ENCODE results near the gene CGN. TPM values are rescaled to one million over a fixed set of nuclear protein-coding genes. Genes with fewer than 3 reads are reported as not detected.

Gene CGN
- total RNA-seq, 1 donor from 2014 or later, result 29.0 TPM

GRCh38 chr1:151479462-151479861, 31.7 kb upstream of the CGN start:
- no peaks in the 10 kb centered on the region for H3K9me3 Mint-ChIP-seq
- no peaks in the 10 kb centered on the region for H3K27me3 Mint-ChIP-seq
- no peak overlapping the region for H3K4me3 Mint-ChIP-seq
- H3K4me1 Mint-ChIP-seq (ENCODE audit: unreplicated experiment), result peaks cover 4% of the 10 kb centered on the region
- DNase-seq (ENCODE audit: extremely low spot score, unreplicated experiment), result no peak
- H3K27ac Mint-ChIP-seq, result no peak overlapping the region
- TF ChIP-seq CTCF (conservative IDR thresholded peaks at IDR 0.05), result no peak
- H3K36me3 Mint-ChIP-seq, result no peaks in the 10 kb centered on the region

GRCh38 chr1:151482017-151482416, 29.2 kb upstream of the CGN start:
- Mint-ChIP-seq H3K36me3 (no peaks in the 10 kb centered on the region), H3K9me3 (no peaks in the 10 kb centered on the region), H3K27ac (no peak overlapping the region), H3K4me1 (ENCODE audit: unreplicated experiment) (peaks cover 4% of the 10 kb centered on the region), H3K27me3 (no peaks in the 10 kb centered on the region), H3K4me3 (no peak overlapping the region)
- DNase-seq (ENCODE audit: extremely low spot score, unreplicated experiment), result no peak
- no peak for TF ChIP-seq CTCF (conservative IDR thresholded peaks at IDR 0.05)

GRCh38 chr1:151485685-151486255, 25.4 kb upstream of the CGN start:
- Mint-ChIP-seq H3K9me3 (no peaks in the 10 kb centered on the region), H3K36me3 (no peaks in the 10 kb centered on the region), H3K4me3 (no peak overlapping the region), H3K27ac (no peak overlapping the region), H3K27me3 (no peaks in the 10 kb centered on the region), H3K4me1 (ENCODE audit: unreplicated experiment) (no peaks in the 10 kb centered on the region)
- no peak for DNase-seq (ENCODE audit: extremely low spot score, unreplicated experiment)
- no peak for TF ChIP-seq CTCF (conservative IDR thresholded peaks at IDR 0.05)

- Mint-ChIP-seq H3K27ac (no peak overlapping the region), H3K27me3 (no peaks in the 10 kb centered on the region), H3K36me3 (no peaks in the 10 kb centered on the region), H3K4me1 (ENCODE audit: unreplicated experiment) (no peaks in the 10 kb centered on the region), H3K9me3 (no peaks in the 10 kb centered on the region), H3K4me3 (no peak overlapping the region)
- no peak for DNase-seq (ENCODE audit: extremely low spot score, unreplicated experiment)
- TF ChIP-seq CTCF (conservative IDR thresholded peaks at IDR 0.05), result no peak
These were observed 24.6 kb upstream of the CGN start for GRCh38 chr1:151486557-151486956.

- Mint-ChIP-seq H3K27me3 (no peaks in the 10 kb centered on the region), H3K27ac (no peak overlapping the region), H3K4me1 (ENCODE audit: unreplicated experiment) (peaks cover 9% of the 10 kb centered on the region), H3K9me3 (no peaks in the 10 kb centered on the region), H3K4me3 (no peak overlapping the region), H3K36me3 (no peaks in the 10 kb centered on the region)
- DNase-seq (ENCODE audit: extremely low spot score, unreplicated experiment), result no peak
- TF ChIP-seq CTCF (conservative IDR thresholded peaks at IDR 0.05), result no peak
These were observed 19.5 kb upstream of the CGN start for GRCh38 chr1:151491641-151492040.

- Mint-ChIP-seq H3K4me1 (ENCODE audit: unreplicated experiment) (peaks cover 9% of the 10 kb centered on the region), H3K4me3 (no peak overlapping the region), H3K27me3 (no peaks in the 10 kb centered on the region), H3K9me3 (no peaks in the 10 kb centered on the region), H3K36me3 (no peaks in the 10 kb centered on the region), H3K27ac (no peak overlapping the region)
- no peak for TF ChIP-seq CTCF (conservative IDR thresholded peaks at IDR 0.05)
- DNase-seq (ENCODE audit: extremely low spot score, unreplicated experiment), result no peak
These were observed 19.1 kb upstream of the CGN start for GRCh38 chr1:151492120-151492519.
